ENCODE results near the gene IKZF5.

Gene IKZF5

GRCh38 chr10:123014772-123015171 lies 6.2 kb upstream of the IKZF5 start:
- DNase-seq: no peak

GRCh38 chr10:123013456-123014419 lies 5.1 kb upstream of the IKZF5 start:
- no peak for DNase-seq

- no peak for DNase-seq
Measured at GRCh38 chr10:123011987-123012386, 3.4 kb upstream of the IKZF5 start.

GRCh38 chr10:123009105-123009820 lies 668 bp upstream of the IKZF5 start:
- DNase-seq: peak in 3 of 5 donors; percentile 3 to 13 (median 7)

GRCh38 chr10:123007558-123008354 lies 839 bp downstream of the IKZF5 start:
- peak in 4 of 5 donors; percentile 25 to 54 (median 40) for DNase-seq

- no peak for DNase-seq
Measured at GRCh38 chr10:123004298-123004697, 4.3 kb downstream of the IKZF5 start.

- DNase-seq: no peak
Measured at GRCh38 chr10:123001370-123001769, 7.2 kb downstream of the IKZF5 start.

GRCh38 chr10:123000155-123000554 lies 8.4 kb downstream of the IKZF5 start:
- DNase-seq: no peak

GRCh38 chr10:122999347-122999746 lies 9.2 kb downstream of the IKZF5 start:
- no peak for DNase-seq

GRCh38 chr10:122998934-122999333 lies 9.7 kb downstream of the IKZF5 start:
- no peak for DNase-seq

GRCh38 chr10:122998360-122998917 lies 10.2 kb downstream of the IKZF5 start:
- DNase-seq: no peak

GRCh38 chr10:122997864-122998263 lies 10.7 kb downstream of the IKZF5 start:
- no peak for DNase-seq

- DNase-seq: no peak
Measured at GRCh38 chr10:122995936-122996335, 12.7 kb downstream of the IKZF5 start.

GRCh38 chr10:122993797-122994336 lies 14.7 kb downstream of the IKZF5 start:
- no peak for DNase-seq

GRCh38 chr10:122992031-122992585 lies 16.5 kb downstream of the IKZF5 start:
- DNase-seq: no peak

GRCh38 chr10:122990278-122990677 lies 18.3 kb downstream of the IKZF5 start:
- no peak for DNase-seq

- no peak for DNase-seq
Measured at GRCh38 chr10:122988501-122988900, 20.1 kb downstream of the IKZF5 start.

- DNase-seq: no peak
Measured at GRCh38 chr10:122986335-122986734, 22.3 kb downstream of the IKZF5 start.

GRCh38 chr10:122984708-122985107 lies 23.9 kb downstream of the IKZF5 start:
- DNase-seq: no peak

- no peak for DNase-seq
Measured at GRCh38 chr10:122983898-122984297, 24.7 kb downstream of the IKZF5 start.

- peak in 1 of 5 donors; percentile 7 for DNase-seq
Measured at GRCh38 chr10:122981066-122981464, 27.5 kb downstream of the IKZF5 start.

All from T-helper 1 cell (primary cell).